B cell (primary cell): Measurements from ENCODE around the gene RPTN. TPM values are rescaled to one million over a fixed set of nuclear protein-coding genes. Genes with fewer than 3 reads are reported as not detected.

ENCODE experiments used
- ATAC-seq: fragments of 200-7000 bp; cut with Tn5 transposase; one replicate; pipeline ENCODE4 v1.10.0; 2021; ENCODE audit warnings: low read depth, mild to moderate bottlenecking, moderate number of reproducible peaks, moderate library complexity
- CTCF ChIA-PET: fragments of 350-600 bp; sonication (Branson Sonifier 250); formaldehyde crosslinking; loops from one replicate; lab custom pipeline; 2021; ENCODE audit warnings: antibody characterized with exemption, inconsistent platforms; lab: Charles Lee
- POLR2A ChIA-PET: fragments of 350-600 bp; sonication (Branson Sonifier 250); formaldehyde crosslinking; loops from one replicate; lab custom pipeline; 2021; ENCODE audit warnings: antibody characterized with exemption; lab: Charles Lee
- DNase-seq: peaks from one replicate; pipeline ENCODE4 v3.0.0; 2013
- H2AFZ ChIP-seq: 2 replicates; pipeline ENCODE4 v1.6.1; 2012; ENCODE audit warnings: mild to moderate bottlenecking, low read depth, low read length; ENCODE audit not compliant: insufficient read depth, poor library complexity, severe bottlenecking
- H3K27ac ChIP-seq, 2 donors: 1 replicate in 1 of 2; 2 replicates in 1 of 2; pipeline ENCODE4 v1.5.1; 2012 to 2013; ENCODE audit warnings: low read length in 2 of 2, mild to moderate bottlenecking in 2 of 2, moderate library complexity in 1 of 2
- H3K27me3 ChIP-seq, 4 experiments: fragments of 200-600 bp in 1 of 4; sonication (generic) in 1 of 4; replicated peaks in 1 of 4; 1 replicate in 2 of 4; 2 replicates in 2 of 4; pipeline versions ENCODE4 v1.6.1 to v1.7.0; 2013 to 2016; ENCODE audit warnings: low read length in 3 of 4, mild to moderate bottlenecking in 2 of 4, mixed read lengths in 1 of 4, moderate library complexity in 1 of 4; ENCODE audit not compliant: insufficient read depth in 4 of 4, control insufficient read depth in 3 of 4; ENCODE audit errors: control extremely low read depth in 1 of 4
- H3K36me3 ChIP-seq, 2 experiments: replicated peaks in 1 of 2; 1 replicate in 1 of 2; 2 replicates in 1 of 2; pipeline versions ENCODE4 v1.6.1 to v1.7.1; 2013; ENCODE audit warnings: low read length in 1 of 2; ENCODE audit not compliant: insufficient read depth in 2 of 2, control insufficient read depth in 1 of 2; ENCODE audit errors: control extremely low read depth in 1 of 2, extremely low read depth in 1 of 2
- H3K4me1 ChIP-seq, 2 donors: fragments of 200-600 bp in 1 of 2; sonication (generic) in 1 of 2; 1 replicate in 1 of 2; 2 replicates in 1 of 2; pipeline versions ENCODE4 v1.5.1 to v1.6.1; 2013 to 2017; ENCODE audit warnings: low read length in 2 of 2; ENCODE audit not compliant: control insufficient read depth in 2 of 2, insufficient read depth in 2 of 2
- H3K4me2 ChIP-seq: replicated peaks from 2 replicates; pipeline ENCODE3; 2012; ENCODE audit warnings: mild to moderate bottlenecking, low read depth, low read length; ENCODE audit not compliant: poor library complexity, severe bottlenecking
- H3K4me3 ChIP-seq, 5 experiments: fragments of 200-600 bp in 1 of 5; sonication (generic) in 1 of 5; 1 replicate in 3 of 5; 2 replicates in 2 of 5; pipeline versions ENCODE4 v1.5.1 to v1.7.0; 2011 to 2016; ENCODE audit warnings: low read length in 4 of 5, mild to moderate bottlenecking in 4 of 5, low read depth in 2 of 5, control low read depth in 1 of 5, moderate library complexity in 1 of 5; ENCODE audit not compliant: insufficient read depth in 1 of 5; ENCODE audit errors: control extremely low read depth in 1 of 5, extremely low read depth in 1 of 5
- H3K79me2 ChIP-seq: fragments of 200-600 bp; sonication (generic); one replicate; pipeline ENCODE4 v1.6.0; 2016; ENCODE audit warnings: low read length; ENCODE audit not compliant: control insufficient read depth, insufficient read depth
- H3K9ac ChIP-seq: fragments of 200-600 bp; sonication (generic); 2 replicates; pipeline ENCODE4 v1.6.1; 2017; ENCODE audit warnings: mild to moderate bottlenecking, low read length, moderate library complexity
- H3K9me3 ChIP-seq, 3 donors: one replicate each; pipeline versions ENCODE4 v1.6.1 to v1.7.1; 2013; ENCODE audit warnings: low read length in 2 of 3; ENCODE audit not compliant: control insufficient read depth in 2 of 3, insufficient read depth in 1 of 3; ENCODE audit errors: control extremely low read depth in 1 of 3
- H4K20me1 ChIP-seq: 2 replicates; pipeline ENCODE4 v1.6.0; 2012; ENCODE audit warnings: mild to moderate bottlenecking, low read length; ENCODE audit not compliant: insufficient read depth, control insufficient read depth, poor library complexity, severe bottlenecking
- H3K27ac Mint-ChIP-seq: one replicate; pipeline ENCODE4 v1.8.0; 2021; ENCODE audit warnings: mixed read lengths
- H3K27me3 Mint-ChIP-seq: one replicate; pipeline ENCODE4 v1.8.0; 2021; ENCODE audit warnings: mixed read lengths
- H3K4me1 Mint-ChIP-seq: one replicate; pipeline ENCODE4 v1.8.0; 2021; ENCODE audit warnings: mixed read lengths
- H3K4me3 Mint-ChIP-seq: one replicate; pipeline ENCODE4 v1.8.0; 2021; ENCODE audit warnings: mixed read lengths
- H3K9me3 Mint-ChIP-seq: one replicate; pipeline ENCODE4 v1.8.0; 2022; ENCODE audit warnings: mixed read lengths; ENCODE audit not compliant: insufficient read depth
- EZH2 ChIP-seq: IDR thresholded peaks from 2 replicates; pipeline ENCODE4 v1.6.1; 2012; ENCODE audit warnings: borderline replicate concordance, low read depth, mild to moderate bottlenecking, moderate library complexity, low read length; ENCODE audit not compliant: insufficient read depth, poor library complexity, severe bottlenecking
- WGBS: methylation state at CpG from one replicate; pipeline ENCODE4 v1.1.5; 2013; ENCODE audit warnings: missing lambda C conversion rate; ENCODE audit not compliant: insufficient coverage; 5-methylcytosine and 5-hydroxymethylcytosine counted together
- intact Hi-C: fragments of 100-400 bp; cut with micrococcal nuclease; formaldehyde crosslinking; loops from one replicate; pipeline ENCODE4 v1.10.0; 2022
- polyA plus RNA-seq: library from polyadenylated mRNA; depleted of rRNA; stranded (reverse); fragments of >200 nt; gene quantifications from 2 replicates; pipeline ENCODE4 v1.2.3, GENCODE V29; 2012
- total RNA-seq, 2 donors: library from RNA; stranded (reverse); fragments of 120-200 nt in 1 of 2; gene quantifications; 1 replicate in 1 of 2; 2 replicates in 1 of 2; pipeline versions ENCODE4 v1.2.3 to v1.2.4, GENCODE V29; 2013 to 2022
- TF ChIP-seq, protein P1 (sequence below): fragments of 200-600 bp; IDR thresholded peaks from one replicate; pipeline ENCODE4 v1.8.0; 2022; ENCODE audit warnings: antibody characterized with exemption, mild to moderate bottlenecking

The RPTN gene
- total and polyA plus RNA-seq, 2 donors (not counting 1 experiment from before 2014, with no cell fraction given) = not detected

DNA sequence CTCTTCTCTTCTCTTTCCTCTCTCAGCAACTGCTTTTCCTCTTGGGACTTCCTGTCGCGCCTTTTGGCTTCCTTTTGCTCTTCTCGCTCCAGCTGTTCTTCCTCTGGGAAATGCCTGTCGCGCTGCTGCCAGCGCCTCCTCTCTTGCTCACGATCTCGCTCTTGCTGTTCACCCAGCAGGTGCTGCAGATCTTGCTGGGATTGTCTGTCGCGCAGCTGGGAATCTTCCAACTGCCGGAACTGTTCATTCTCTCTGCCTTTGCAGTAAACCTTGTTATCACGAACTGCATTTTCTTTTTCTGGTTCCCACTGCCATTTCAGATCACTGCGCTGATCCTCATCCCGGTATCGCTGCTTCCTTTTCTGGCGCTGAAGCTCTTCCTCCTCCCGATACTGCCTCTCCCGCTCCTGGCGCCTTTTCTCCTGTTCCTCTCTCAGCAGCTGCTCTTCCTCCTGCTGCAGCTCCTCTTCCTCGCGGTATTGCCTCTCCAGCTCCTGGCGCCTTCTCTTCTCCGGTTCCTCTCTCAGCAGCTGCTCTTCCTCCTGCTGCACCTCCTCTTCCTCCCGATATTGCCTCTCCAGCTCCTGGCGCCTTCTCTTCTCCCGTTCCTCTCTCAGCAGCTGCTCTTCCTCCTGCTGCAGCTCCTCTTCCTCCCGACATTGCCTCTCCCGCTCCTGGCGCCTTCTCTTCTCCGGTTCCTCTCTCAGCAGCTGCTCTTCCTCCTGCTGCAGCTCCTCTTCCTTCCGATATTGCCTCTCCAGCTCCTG lies 49.6 kb downstream of the RPTN start:
- Histone ChIP-seq H3K79me2 (no peaks in the 10 kb centered on the region), H3K9me3 (peaks cover 0 to 40% (median 0%) of the 10 kb centered on the region in 3 donors), H3K27ac (no peak overlapping the region), H3K36me3 (no peaks in the 10 kb centered on the region), H3K4me3 (peak overlapping the region in 1 of 5 experiments; percentile 58), H4K20me1 (no peaks in the 10 kb centered on the region), H3K4me2 (peak overlapping the region; percentile 85), H3K27me3 (peaks cover 0 to 72% (median 65%) of the 10 kb centered on the region in 4 experiments), H2AFZ (peak overlapping the region; percentile 78), H3K4me1 (peaks cover 46 to 57% of the 10 kb centered on the region in 2 donors), H3K9ac (no peak overlapping the region)
- no peaks in the 10 kb centered on the region for H3K9me3 Mint-ChIP-seq
- TF ChIP-seq, protein P1, sequence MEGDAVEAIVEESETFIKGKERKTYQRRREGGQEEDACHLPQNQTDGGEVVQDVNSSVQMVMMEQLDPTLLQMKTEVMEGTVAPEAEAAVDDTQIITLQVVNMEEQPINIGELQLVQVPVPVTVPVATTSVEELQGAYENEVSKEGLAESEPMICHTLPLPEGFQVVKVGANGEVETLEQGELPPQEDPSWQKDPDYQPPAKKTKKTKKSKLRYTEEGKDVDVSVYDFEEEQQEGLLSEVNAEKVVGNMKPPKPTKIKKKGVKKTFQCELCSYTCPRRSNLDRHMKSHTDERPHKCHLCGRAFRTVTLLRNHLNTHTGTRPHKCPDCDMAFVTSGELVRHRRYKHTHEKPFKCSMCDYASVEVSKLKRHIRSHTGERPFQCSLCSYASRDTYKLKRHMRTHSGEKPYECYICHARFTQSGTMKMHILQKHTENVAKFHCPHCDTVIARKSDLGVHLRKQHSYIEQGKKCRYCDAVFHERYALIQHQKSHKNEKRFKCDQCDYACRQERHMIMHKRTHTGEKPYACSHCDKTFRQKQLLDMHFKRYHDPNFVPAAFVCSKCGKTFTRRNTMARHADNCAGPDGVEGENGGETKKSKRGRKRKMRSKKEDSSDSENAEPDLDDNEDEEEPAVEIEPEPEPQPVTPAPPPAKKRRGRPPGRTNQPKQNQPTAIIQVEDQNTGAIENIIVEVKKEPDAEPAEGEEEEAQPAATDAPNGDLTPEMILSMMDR = no peak
- no peak for TF ChIP-seq EZH2
- intact Hi-C loops = no loop called here
- no peak overlapping the region for H3K27ac Mint-ChIP-seq
- peaks cover 6% of the 10 kb centered on the region for H3K4me1 Mint-ChIP-seq
- no peak for ATAC-seq
- POLR2A ChIA-PET = no interaction called here
- no peak overlapping the region for H3K4me3 Mint-ChIP-seq
- H3K27me3 Mint-ChIP-seq = peaks cover 16% of the 10 kb centered on the region
- CTCF ChIA-PET = interaction anchor here (0.7 to 0.9 kb wide), 2 partner anchors 8 to 77 kb away, joined by 3 to 4 read pairs; no protein-coding TSS in a partner anchor
- DNase-seq = peak; percentile 33
- 18% methylated on average over 31 of the region's 31 CpGs for WGBS

DNA sequence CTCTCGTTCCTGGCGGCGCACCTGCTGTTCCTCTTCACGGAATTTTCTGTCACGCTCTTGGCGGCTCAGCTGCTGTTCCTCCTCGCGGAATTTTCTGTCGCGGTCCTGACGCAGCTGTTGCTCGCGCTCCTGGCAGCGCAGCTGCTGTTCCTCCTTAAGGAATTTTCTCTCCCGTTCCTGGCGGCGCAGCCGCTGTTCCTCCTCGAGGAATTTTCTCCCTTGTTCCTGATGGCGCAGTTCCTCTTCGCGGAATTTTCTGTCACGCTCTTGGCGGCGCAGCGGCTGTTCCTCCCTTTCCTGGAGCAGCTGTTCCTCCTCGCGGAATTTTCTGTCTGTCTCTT lies 50.2 kb downstream of the RPTN start:
- Mint-ChIP-seq H3K9me3 (no peaks in the 10 kb centered on the region), H3K4me1 (peaks cover 6% of the 10 kb centered on the region), H3K27ac (no peak overlapping the region), H3K27me3 (peaks cover 14% of the 10 kb centered on the region), H3K4me3 (no peak overlapping the region)
- no peaks in the 10 kb centered on the region for H4K20me1 ChIP-seq
- WGBS = 24% methylated on average over 28 of the region's 28 CpGs
- DNase-seq (no peak), ATAC-seq (no peak)
- H3K27ac ChIP-seq = no peak overlapping the region
- H3K36me3 ChIP-seq = no peaks in the 10 kb centered on the region
- no peak overlapping the region for H2AFZ ChIP-seq
- H3K9ac ChIP-seq = no peak overlapping the region
- ChIA-PET CTCF (interaction anchor here (0.9 kb wide), 1 partner anchor 9 kb away, joined by 3 read pairs; no protein-coding TSS in a partner anchor), POLR2A (no interaction called here)
- H3K79me2 ChIP-seq = no peaks in the 10 kb centered on the region
- H3K9me3 ChIP-seq = peaks cover 0 to 40% (median 0%) of the 10 kb centered on the region in 3 donors
- H3K27me3 ChIP-seq = peaks cover 0 to 69% (median 60%) of the 10 kb centered on the region in 4 experiments
- peaks cover 46 to 57% of the 10 kb centered on the region in 2 donors for H3K4me1 ChIP-seq
- TF ChIP-seq EZH2 = no peak
- TF ChIP-seq, protein P1 = no peak
- intact Hi-C loops = no loop called here
- H3K4me2 ChIP-seq = no peak overlapping the region
- no peak overlapping the region for H3K4me3 ChIP-seq
